Natural killer cell treated with Interleukin-12 subunit alpha and Interleukin-12 subunit beta and Interleukin-15 and Interleukin-18, amount 100 ng/mL, for 72 hours (primary cell): ENCODE data around the gene FRMPD4. TPM values are rescaled to one million over a fixed set of nuclear protein-coding genes. Genes with fewer than 3 reads are reported as not detected.
"Not testable (repeated sequence)": the region's sequence is repeated elsewhere in the genome, so short reads cannot be mapped to it uniquely, and the experiment has no call there.

Source experiments
- ATAC-seq, 2 donors: fragments of 150-1000 bp; cut with Tn5 transposase in 1 of 2; sonication (Bioruptor Pico), chemical (Tn5 transposase) in 1 of 2; 2 replicates each; pipeline ENCODE4 v1.10.0; 2021
- DNase-seq: peaks from one replicate; pipeline ENCODE4 v3.0.0; 2022; ENCODE audit warnings: low spot score
- H3K27ac Mint-ChIP-seq, 2 donors: 1 replicate in 1 of 2; 2 replicates in 1 of 2; pipeline ENCODE4 v1.8.0; 2022; ENCODE audit warnings: mixed read lengths in 2 of 2, mild to moderate bottlenecking in 1 of 2, moderate library complexity in 1 of 2
- H3K27me3 Mint-ChIP-seq, 2 donors: 1 replicate in 1 of 2; 2 replicates in 1 of 2; pipeline ENCODE4 v1.8.0; 2022; ENCODE audit warnings: mixed read lengths in 2 of 2
- H3K36me3 Mint-ChIP-seq: one replicate; pipeline ENCODE4 v1.8.0; 2022; ENCODE audit warnings: mixed read lengths
- H3K4me1 Mint-ChIP-seq, 2 donors: 1 replicate in 1 of 2; 2 replicates in 1 of 2; pipeline ENCODE4 v1.8.0; 2022; ENCODE audit warnings: low read depth in 2 of 2, mixed read lengths in 2 of 2, mild to moderate bottlenecking in 1 of 2
- H3K4me3 Mint-ChIP-seq: one replicate; pipeline ENCODE4 v1.8.0; 2022; ENCODE audit warnings: mixed read lengths
- H3K9me3 Mint-ChIP-seq: 2 replicates; pipeline ENCODE4 v1.8.0; 2022; ENCODE audit warnings: mixed read lengths
- total RNA-seq, 2 donors: library from RNA; stranded (reverse); gene quantifications; one replicate each; pipeline ENCODE4 v1.2.3, GENCODE V29; 2022

FRMPD4 gene
- total RNA-seq, 2 donors from 2014 or later = not detected

DNA sequence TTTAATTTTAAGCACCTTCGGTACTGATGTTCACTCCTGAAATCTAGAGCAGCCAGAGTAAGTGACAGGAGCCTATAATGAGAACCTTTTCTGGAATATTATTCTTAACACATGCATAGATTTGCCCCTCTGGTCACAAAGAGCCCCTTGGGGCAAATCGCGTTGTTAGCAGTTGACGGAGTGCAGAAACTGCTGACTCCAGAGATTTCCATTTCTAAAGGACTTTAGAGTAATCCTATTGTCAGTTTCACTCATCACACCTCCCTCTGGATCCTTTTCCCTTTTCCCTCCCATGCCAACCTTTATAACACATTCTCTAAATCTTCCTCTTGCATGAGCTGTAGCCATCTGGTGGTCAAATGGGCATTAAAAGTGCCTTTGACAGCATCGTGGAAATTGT, 388.0 kb downstream of the FRMPD4 start:
- H3K9me3 Mint-ChIP-seq = peaks cover 9% of the 10 kb centered on the region
- H3K27me3 Mint-ChIP-seq = peaks cover 5 to 10% of the 10 kb centered on the region in 2 donors
- ATAC-seq = no peak
- no peaks in the 10 kb centered on the region for H3K4me1 Mint-ChIP-seq
- no peak for DNase-seq
- no peaks in the 10 kb centered on the region for H3K36me3 Mint-ChIP-seq
- no peak overlapping the region for H3K4me3 Mint-ChIP-seq
- no peak overlapping the region for H3K27ac Mint-ChIP-seq

DNA sequence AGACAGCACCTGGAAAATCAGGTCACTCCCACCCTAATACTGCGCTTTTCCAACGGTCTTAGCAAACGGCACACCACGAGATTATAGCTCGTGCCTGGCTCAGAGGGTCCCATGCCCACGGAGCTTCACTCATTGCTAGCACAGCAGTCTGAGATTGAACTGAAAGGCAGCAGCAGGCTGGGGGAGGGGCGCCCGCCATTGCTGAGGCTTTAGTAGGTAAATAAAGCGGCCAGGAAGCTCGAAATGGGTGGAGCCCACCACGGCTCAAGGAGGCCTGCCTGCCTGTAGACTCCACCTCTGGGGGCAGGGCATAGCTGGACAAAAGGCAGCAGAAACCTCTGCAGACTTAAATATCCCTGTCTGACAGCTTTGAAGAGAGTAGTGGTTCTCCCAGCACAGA, 399.8 kb downstream of the FRMPD4 start:
- H3K27ac Mint-ChIP-seq, H3K9me3 Mint-ChIP-seq, H3K4me1 Mint-ChIP-seq, H3K27me3 Mint-ChIP-seq, H3K36me3 Mint-ChIP-seq, DNase-seq, H3K4me3 Mint-ChIP-seq, ATAC-seq: not testable (repeated sequence)

DNA sequence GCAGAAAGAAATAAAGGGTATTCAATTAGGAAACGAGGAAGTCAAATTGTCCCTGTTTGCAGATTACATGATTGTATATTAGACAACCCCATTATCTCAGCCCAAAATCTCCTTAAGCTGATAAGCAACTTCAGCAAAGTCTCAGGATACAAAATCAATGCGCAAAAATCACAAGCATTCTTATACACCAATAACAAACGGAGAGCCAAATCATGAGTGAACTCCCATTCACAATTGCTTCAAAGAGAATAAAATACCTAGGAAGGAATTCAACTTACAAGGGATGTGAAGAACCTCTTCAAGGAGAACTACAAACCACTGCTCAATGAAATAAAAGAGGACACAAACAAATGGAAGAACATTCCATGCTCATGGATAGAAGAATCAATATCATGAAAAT, 404.0 kb downstream of the FRMPD4 start:
- not testable (repeated sequence) for H3K27me3 Mint-ChIP-seq, H3K4me1 Mint-ChIP-seq, H3K27ac Mint-ChIP-seq, H3K4me3 Mint-ChIP-seq, H3K9me3 Mint-ChIP-seq, ATAC-seq, DNase-seq, H3K36me3 Mint-ChIP-seq

DNA sequence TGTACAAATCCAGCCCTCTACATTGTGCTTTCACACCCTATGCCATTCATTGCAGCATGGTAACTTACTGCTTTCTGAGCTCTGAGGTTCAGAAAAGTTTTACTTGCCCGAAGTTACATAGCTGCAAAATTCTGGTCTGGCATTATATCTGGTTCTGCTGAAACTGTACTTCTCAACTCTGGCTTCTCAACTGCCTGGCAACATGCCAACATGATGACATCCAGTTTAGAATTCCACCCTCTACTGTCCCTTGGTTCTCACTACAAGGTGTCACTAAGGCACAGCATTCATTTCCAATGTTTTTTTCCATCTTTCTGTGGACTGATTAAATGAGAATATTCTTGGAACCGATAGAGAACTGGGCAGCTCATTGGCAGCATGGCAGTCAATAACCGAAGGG, 410.1 kb downstream of the FRMPD4 start:
- Mint-ChIP-seq H3K27ac (no peak overlapping the region), H3K9me3 (peaks cover 4% of the 10 kb centered on the region), H3K4me3 (no peak overlapping the region), H3K27me3 (no peaks in the 10 kb centered on the region), H3K36me3 (no peaks in the 10 kb centered on the region), H3K4me1 (no peaks in the 10 kb centered on the region)
- ATAC-seq (no peak), DNase-seq (no peak)

DNA sequence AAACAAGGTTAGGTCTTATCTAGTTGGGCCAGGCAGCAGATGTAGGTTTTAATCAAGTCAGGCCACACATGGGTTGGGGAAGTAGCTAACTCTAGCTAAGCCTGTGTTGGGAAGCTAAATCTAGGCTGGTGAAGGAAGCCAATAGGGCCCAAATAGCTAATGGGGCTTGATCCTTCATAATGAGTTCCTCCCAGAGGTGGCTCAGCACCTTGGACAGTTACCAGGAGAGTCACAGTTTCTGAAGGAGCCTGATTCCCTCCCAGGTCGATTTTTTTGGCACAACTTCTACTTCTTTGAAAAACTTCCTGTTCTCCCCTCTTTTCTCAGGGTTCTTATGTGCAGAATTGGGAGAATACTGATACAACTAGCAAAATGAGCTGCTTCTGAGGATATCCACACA, 410.5 kb downstream of the FRMPD4 start:
- no peaks in the 10 kb centered on the region for H3K36me3 Mint-ChIP-seq

DNA sequence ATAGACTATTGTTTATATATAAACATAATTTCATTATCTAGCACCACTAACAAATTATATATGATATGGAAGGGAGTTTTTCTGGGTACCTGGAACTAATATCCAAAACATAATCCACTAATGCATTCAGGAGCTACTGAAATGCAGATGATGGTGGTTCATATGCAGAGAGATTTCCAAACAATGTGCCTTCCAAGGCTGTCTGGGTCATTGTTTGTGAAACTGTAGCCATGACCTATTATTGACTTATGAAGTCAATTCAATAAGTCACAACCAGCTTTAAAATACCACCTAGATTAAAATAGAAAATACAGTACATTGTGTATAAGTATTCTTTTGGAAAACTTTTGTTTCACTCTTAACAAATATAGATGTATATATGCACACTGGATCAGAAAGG, 415.9 kb downstream of the FRMPD4 start:
- no peaks in the 10 kb centered on the region for H3K4me1 Mint-ChIP-seq
- H3K27ac Mint-ChIP-seq = no peak overlapping the region
- H3K4me3 Mint-ChIP-seq = no peak overlapping the region
- H3K27me3 Mint-ChIP-seq = no peaks in the 10 kb centered on the region
- no peaks in the 10 kb centered on the region for H3K9me3 Mint-ChIP-seq
- H3K36me3 Mint-ChIP-seq = no peaks in the 10 kb centered on the region
- DNase-seq (no peak), ATAC-seq (no peak)

More for the DNA sequence above, 410.5 kb downstream of the FRMPD4 start:
- Mint-ChIP-seq H3K4me3 (no peak overlapping the region), H3K27me3 (no peaks in the 10 kb centered on the region), H3K4me1 (no peaks in the 10 kb centered on the region), H3K9me3 (peaks cover 4% of the 10 kb centered on the region), H3K27ac (no peak overlapping the region)
- DNase-seq = no peak
- ATAC-seq = no peak

DNA sequence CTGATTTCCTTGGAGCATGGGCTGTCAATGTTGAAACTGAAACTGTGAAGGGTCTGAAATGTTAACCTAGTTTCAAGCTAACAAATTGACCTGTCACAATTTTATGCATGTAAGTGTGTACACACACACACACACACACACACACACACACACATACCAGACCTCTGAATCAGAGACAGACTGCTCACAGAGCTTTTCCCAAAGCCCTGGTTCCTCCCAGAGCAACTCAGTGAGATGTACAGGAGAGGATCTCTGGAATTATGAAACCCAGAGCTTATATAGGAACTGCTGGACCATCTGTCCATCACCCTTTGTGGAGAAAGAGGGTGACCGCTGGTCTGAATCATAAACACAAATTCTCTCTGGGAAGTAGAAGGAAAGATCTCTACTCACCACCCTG, 424.8 kb downstream of the FRMPD4 start:
- Mint-ChIP-seq H3K27ac (no peak overlapping the region), H3K9me3 (no peaks in the 10 kb centered on the region), H3K4me1 (no peaks in the 10 kb centered on the region), H3K27me3 (peaks cover 0 to 3% of the 10 kb centered on the region in 2 donors), H3K4me3 (no peak overlapping the region), H3K36me3 (no peaks in the 10 kb centered on the region)
- ATAC-seq (no peak), DNase-seq (no peak)

DNA sequence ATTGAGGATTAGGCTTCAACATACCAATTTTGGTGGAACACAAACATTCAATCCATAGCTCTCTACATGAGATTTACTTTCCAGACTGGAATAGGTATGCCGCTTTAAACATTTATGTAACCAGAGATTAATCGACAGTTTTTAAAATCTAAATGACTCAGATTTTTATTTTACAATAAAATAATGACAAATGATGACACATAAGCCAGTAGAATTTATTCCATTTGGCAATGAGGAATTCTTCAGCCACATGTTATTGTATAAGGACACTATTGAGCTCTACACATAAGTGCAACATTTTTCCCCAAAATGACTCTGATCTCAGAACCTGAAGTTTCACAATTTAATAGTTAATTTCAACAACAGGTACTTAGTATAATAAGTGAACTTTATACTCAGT, 425.9 kb downstream of the FRMPD4 start:
- DNase-seq = no peak
- Mint-ChIP-seq H3K27me3 (peaks cover 0 to 3% of the 10 kb centered on the region in 2 donors), H3K4me3 (no peak overlapping the region), H3K4me1 (no peaks in the 10 kb centered on the region), H3K36me3 (no peaks in the 10 kb centered on the region), H3K9me3 (no peaks in the 10 kb centered on the region), H3K27ac (no peak overlapping the region)
- no peak for ATAC-seq

DNA sequence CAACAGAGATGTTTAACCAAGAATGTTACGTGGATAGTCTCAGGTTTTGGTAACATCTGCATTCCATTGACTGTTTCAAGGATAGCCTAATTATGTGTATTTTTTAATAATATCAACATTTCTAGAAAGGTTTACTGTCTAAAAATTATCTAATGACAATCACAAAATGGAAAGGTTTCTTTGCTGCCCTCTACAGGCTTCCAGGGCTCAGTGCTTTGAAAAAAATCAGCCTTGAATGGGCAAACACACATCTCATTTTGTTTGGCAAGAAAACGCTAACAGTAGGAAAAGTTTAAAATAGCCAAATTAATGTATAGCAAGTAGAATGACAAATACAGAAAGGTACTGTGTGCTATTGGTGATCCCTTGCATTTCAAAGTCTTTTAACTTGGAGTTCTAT, 429.6 kb downstream of the FRMPD4 start:
- ATAC-seq (no peak), DNase-seq (no peak)
- Mint-ChIP-seq H3K4me3 (no peak overlapping the region), H3K9me3 (no peaks in the 10 kb centered on the region), H3K27ac (no peak overlapping the region), H3K4me1 (no peaks in the 10 kb centered on the region), H3K36me3 (no peaks in the 10 kb centered on the region), H3K27me3 (peaks cover 0 to 8% of the 10 kb centered on the region in 2 donors)

DNA sequence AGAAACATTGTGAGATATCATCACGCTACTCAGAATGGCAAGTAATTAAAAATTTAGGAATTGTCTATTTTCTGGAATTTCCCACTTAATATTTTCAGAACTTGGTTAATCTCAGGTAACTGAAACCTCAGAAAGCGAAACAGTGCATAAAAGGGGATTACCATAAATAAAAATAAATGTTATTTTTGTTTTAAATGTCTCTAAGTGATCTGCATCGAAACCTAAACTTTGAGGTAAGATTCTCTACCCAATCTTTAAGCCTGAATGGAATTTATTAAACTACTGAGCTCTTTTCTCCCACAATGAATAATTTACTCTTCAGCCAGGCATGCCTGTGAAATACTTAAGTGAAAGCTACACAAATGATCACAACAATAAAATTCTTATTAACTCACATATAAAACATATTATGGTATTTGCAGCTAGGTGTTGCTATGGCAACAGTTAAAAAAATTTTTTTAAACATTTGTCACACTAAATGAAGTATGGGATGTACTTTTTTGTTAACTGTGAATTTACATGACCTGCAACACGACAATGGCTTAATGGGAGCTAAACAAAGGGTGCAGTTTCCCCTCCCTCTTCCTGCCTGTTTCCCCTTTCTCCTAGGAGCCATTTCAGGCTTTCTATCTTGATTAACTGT, 432.7 kb downstream of the FRMPD4 start:
- Mint-ChIP-seq H3K36me3 (no peaks in the 10 kb centered on the region), H3K4me3 (no peak overlapping the region), H3K27ac (no peak overlapping the region), H3K9me3 (no peaks in the 10 kb centered on the region), H3K4me1 (no peaks in the 10 kb centered on the region), H3K27me3 (peaks cover 0 to 8% of the 10 kb centered on the region in 2 donors)
- ATAC-seq (no peak), DNase-seq (no peak)

DNA sequence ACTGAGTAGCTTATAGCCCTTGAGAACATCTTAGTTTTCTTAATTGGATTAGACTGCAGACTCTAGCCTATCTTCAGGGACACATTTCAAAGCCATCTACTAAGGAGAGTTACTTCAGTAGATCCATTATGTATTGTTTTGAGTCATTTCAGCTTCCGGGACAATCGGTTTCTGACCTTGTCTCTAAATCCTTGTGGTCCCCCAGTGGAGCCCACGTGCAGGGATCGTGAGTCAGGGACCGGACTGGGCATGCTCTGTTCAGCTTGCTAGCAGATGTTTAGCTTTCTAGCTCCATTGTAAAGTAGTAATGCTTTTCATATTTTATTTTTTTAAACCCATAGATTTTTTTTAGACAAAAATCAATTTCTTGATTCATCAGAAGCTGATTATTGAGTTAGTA, 441.0 kb downstream of the FRMPD4 start:
- DNase-seq (no peak), ATAC-seq (no peak)
- peaks cover 4% of the 10 kb centered on the region for H3K9me3 Mint-ChIP-seq
- H3K4me3 Mint-ChIP-seq = no peak overlapping the region
- H3K27me3 Mint-ChIP-seq = peaks cover 0 to 10% of the 10 kb centered on the region in 2 donors
- no peaks in the 10 kb centered on the region for H3K4me1 Mint-ChIP-seq
- H3K27ac Mint-ChIP-seq = no peak overlapping the region
- no peaks in the 10 kb centered on the region for H3K36me3 Mint-ChIP-seq

DNA sequence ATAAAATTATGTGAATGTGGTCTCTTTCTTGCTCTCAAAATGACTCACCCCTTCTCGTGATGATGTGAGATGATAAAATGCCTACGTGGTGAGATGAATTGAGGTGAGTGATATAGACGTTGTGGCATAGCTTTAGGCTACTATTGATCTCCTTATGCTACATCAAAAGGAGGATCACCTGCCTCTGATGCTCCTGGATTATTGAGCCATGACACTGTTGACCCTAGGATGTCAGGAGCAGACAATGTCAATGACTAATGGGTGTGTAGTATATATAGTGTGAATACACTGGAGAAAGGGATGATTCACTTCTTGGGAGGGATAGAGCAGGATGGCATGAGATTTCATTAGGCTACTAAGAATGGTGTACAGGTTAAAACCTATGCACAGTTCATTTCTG, 442.3 kb downstream of the FRMPD4 start:
- H3K4me3 Mint-ChIP-seq = no peak overlapping the region
- H3K27ac Mint-ChIP-seq = no peak overlapping the region
- no peak for ATAC-seq
- H3K27me3 Mint-ChIP-seq = peaks cover 0 to 10% of the 10 kb centered on the region in 2 donors
- H3K9me3 Mint-ChIP-seq = peaks cover 4% of the 10 kb centered on the region
- no peaks in the 10 kb centered on the region for H3K4me1 Mint-ChIP-seq
- no peak for DNase-seq
- no peaks in the 10 kb centered on the region for H3K36me3 Mint-ChIP-seq

DNA sequence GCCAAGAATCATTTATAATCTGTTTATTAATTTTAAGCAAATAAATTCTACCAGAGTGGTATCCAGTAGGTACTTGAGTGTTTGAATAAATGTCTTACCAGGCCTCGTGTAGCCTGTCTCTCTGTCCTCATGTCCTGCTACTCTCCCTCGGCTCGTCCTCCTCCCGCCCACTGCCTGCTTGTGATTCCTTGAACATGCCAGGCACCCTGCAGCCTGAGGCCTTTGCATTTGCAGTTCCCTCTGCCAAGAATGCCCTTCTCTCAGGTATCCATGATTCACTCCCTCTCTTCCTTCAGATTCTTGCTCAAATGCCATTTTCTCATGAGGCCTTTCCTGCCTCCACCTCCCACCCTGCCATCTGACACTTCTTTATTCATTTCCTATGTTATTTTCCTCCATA, 443.3 kb downstream of the FRMPD4 start:
- H3K9me3 Mint-ChIP-seq = peaks cover 4% of the 10 kb centered on the region
- H3K4me3 Mint-ChIP-seq = no peak overlapping the region
- H3K4me1 Mint-ChIP-seq = no peaks in the 10 kb centered on the region
- no peaks in the 10 kb centered on the region for H3K36me3 Mint-ChIP-seq
- no peak for ATAC-seq
- H3K27me3 Mint-ChIP-seq = peaks cover 0 to 10% of the 10 kb centered on the region in 2 donors
- no peak overlapping the region for H3K27ac Mint-ChIP-seq
- DNase-seq = no peak

DNA sequence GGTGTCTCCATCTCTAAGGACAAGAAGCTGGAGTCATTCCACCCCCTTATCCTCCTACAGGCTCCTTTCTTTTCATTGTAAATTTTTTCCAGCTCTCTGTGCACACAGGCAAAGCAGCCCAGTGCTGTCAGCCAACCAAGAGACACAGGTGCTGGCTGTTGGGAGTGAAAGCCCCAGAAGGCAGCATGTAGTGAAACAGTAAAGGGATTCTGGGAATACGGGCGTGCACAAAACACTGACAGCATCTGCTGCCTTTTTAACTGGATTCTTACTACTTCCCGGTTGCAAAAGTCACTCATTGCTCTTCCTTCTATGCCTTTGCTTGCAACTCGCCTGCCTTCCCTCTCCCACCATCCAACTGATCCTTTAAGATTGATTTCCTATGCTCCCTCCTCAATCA, 444.4 kb downstream of the FRMPD4 start:
- no peaks in the 10 kb centered on the region for H3K36me3 Mint-ChIP-seq
- no peaks in the 10 kb centered on the region for H3K4me1 Mint-ChIP-seq
- no peak for DNase-seq
- no peak overlapping the region for H3K4me3 Mint-ChIP-seq
- H3K27ac Mint-ChIP-seq = no peak overlapping the region
- H3K27me3 Mint-ChIP-seq = peaks cover 0 to 6% of the 10 kb centered on the region in 2 donors
- ATAC-seq = no peak
- H3K9me3 Mint-ChIP-seq = no peaks in the 10 kb centered on the region

DNA sequence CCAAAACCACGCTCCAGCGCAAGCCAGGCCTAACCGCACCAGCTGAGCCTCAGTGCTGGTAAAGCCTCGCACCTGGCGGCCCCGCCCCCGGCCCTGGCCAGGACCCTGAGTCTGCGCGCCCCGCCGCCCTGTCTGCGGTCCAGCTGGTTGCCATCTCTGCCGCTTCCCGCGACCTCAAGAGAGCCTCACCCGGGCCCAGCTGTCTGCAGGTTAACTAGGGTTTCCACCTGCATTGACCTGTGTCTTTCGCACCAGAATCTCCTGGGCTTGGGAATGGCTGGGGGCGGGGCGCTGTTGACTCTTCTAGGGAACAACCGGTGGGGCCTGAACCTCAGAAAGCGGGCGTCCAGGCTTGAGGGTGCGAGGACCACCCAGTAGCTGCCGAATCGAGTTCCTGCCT, 445.3 kb downstream of the FRMPD4 start:
- Mint-ChIP-seq H3K27ac (no peak overlapping the region), H3K4me1 (no peaks in the 10 kb centered on the region)

More for the DNA sequence above, 445.3 kb downstream of the FRMPD4 start:
- ATAC-seq (peak in 1 of 2 donors; percentile 50), DNase-seq (no peak)
- H3K4me3 Mint-ChIP-seq = no peak overlapping the region
- peaks cover 0 to 6% of the 10 kb centered on the region in 2 donors for H3K27me3 Mint-ChIP-seq
- H3K36me3 Mint-ChIP-seq = no peaks in the 10 kb centered on the region
- H3K9me3 Mint-ChIP-seq = no peaks in the 10 kb centered on the region
